HUES6 (cell line): ENCODE results near the gene MPLKIP.
"Not testable (repeated sequence)": the region's sequence is repeated elsewhere in the genome, so short reads cannot be mapped to it uniquely, and the experiment has no call there.

Experiments
- H3K27ac ChIP-seq: 2 replicates; pipeline ENCODE4 v1.7.0; 2013; ENCODE audit warnings: low read depth, mild to moderate bottlenecking, low read length, inconsistent platforms
- H3K27me3 ChIP-seq: 2 replicates; pipeline ENCODE4 v1.6.1; 2013; ENCODE audit warnings: low read length; ENCODE audit not compliant: control insufficient read depth, insufficient read depth
- H3K36me3 ChIP-seq: 2 replicates; pipeline ENCODE4 v1.6.1; 2013; ENCODE audit warnings: low read length; ENCODE audit not compliant: control insufficient read depth, insufficient read depth
- H3K4me1 ChIP-seq: 2 replicates; pipeline ENCODE4 v1.6.1; 2013; ENCODE audit warnings: low read length; ENCODE audit not compliant: control insufficient read depth, insufficient read depth
- H3K4me3 ChIP-seq: 2 replicates; pipeline ENCODE4 v1.5.1; 2013; ENCODE audit warnings: low read depth, low read length
- H3K9ac ChIP-seq: one replicate; pipeline ENCODE4 v1.6.1; 2013; ENCODE audit warnings: mild to moderate bottlenecking, low read length
- H3K9me3 ChIP-seq: 2 replicates; pipeline ENCODE4 v1.6.1; 2013; ENCODE audit warnings: low read depth, low read length; ENCODE audit not compliant: control insufficient read depth, insufficient read depth

The MPLKIP gene

GRCh38 chr7:40122940-40123254, 11.5 kb downstream of the MPLKIP start:
- H3K27me3 ChIP-seq, result no peaks in the 10 kb centered on the region
- H3K9ac ChIP-seq, result no peak overlapping the region
- no peak overlapping the region for H3K27ac ChIP-seq
- no peak overlapping the region for H3K4me3 ChIP-seq
- no peaks in the 10 kb centered on the region for H3K36me3 ChIP-seq
- H3K9me3 ChIP-seq, result no peaks in the 10 kb centered on the region; the same call in 1 of the 2 replicates
- no peaks in the 10 kb centered on the region for H3K4me1 ChIP-seq

DNA sequence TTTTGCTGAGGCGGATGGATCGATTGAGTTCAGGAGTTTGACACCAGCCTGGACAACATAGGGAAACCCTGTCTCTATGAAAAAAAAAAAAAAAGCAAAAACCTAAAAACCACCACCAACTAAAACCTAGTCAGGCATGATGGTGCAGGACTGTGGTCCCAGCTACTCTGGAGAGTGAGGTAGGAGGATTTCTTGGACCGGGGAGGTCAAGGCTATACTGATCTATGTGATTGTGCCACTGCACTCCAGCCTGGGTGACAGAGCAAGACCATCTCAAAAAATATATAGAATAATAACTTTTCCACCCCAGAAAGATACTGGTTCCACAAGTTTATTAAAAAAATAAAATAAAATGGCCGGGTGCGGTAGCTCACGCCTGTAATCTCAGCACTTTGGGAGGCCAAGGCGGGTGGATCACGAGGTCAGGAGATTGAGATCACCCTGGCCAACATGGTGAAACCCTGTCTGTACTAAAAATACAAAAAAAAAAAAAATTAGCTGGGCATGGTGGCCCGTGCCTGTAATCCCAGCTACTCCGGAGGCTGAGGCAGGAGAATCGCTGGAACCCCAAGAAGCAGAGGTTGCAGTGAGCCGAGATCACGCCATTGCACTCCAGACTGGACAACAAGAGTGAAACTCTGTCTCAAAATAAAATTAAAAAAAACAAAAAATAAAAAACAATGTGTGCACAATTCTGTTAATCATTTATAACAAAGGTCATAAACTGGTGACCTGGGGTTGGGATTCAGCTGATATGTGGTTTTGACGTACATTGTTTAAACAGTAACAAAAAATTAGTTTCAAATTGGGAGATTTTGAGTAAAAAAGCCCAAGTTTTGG, 12.1 kb downstream of the MPLKIP start:
- not testable (repeated sequence) for H3K9ac ChIP-seq, H3K27ac ChIP-seq, H3K9me3 ChIP-seq, H3K4me3 ChIP-seq, H3K36me3 ChIP-seq, H3K4me1 ChIP-seq, H3K27me3 ChIP-seq

DNA sequence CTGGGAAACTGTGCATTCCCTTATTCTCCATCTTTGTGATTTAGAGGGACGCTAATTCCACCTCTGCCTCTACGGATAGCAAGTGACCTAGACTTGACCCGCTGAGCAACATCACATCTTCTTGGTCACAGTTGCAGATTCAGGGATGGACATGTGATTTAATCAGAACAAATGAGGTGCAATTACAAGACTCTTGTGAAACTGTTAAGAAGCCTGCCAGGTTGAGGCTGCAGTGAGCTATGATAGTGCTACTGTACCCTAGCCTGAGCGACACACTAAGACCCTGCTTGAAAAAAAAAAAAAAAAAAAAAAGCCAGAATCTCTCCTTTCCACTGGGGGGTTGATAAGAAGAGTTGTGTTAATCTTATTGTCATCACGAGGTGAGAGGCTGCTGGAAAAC, 14.4 kb downstream of the MPLKIP start:
- no peaks in the 10 kb centered on the region for H3K36me3 ChIP-seq
- no peaks in the 10 kb centered on the region for H3K4me1 ChIP-seq
- no peaks in the 10 kb centered on the region; the same call in 1 of the 2 replicates for H3K9me3 ChIP-seq
- H3K27ac ChIP-seq, result no peak overlapping the region
- H3K4me3 ChIP-seq, result no peak overlapping the region
- no peak overlapping the region for H3K9ac ChIP-seq
- no peaks in the 10 kb centered on the region for H3K27me3 ChIP-seq

DNA sequence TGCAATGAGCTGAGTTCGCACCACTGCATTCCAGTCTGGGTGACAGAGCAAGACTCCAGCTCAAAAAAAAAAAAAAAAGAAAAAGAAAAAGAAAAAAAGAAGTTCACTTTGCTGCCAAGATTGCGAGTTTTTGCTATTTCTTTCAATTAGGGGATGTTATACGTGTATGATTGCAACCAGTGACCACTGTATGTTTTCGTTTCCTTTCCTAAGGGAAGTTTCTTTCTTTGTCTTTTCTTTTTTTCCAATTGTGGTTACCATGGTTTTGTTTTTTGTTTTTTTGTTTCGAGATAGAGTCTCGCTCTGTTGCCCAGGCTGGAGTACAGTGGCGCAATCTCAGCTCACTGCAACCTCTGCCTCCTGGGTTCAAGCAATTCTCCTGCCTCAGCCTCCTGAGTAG, 16.2 kb downstream of the MPLKIP start:
- H3K4me3 ChIP-seq, H3K4me1 ChIP-seq, H3K36me3 ChIP-seq, H3K27ac ChIP-seq, H3K27me3 ChIP-seq, H3K9ac ChIP-seq, H3K9me3 ChIP-seq: not testable (repeated sequence)

GRCh38 chr7:40117199-40117598, 17.2 kb downstream of the MPLKIP start:
- H3K27ac ChIP-seq, H3K27me3 ChIP-seq, H3K4me1 ChIP-seq, H3K9ac ChIP-seq, H3K9me3 ChIP-seq, H3K4me3 ChIP-seq, H3K36me3 ChIP-seq: not testable (repeated sequence)

DNA sequence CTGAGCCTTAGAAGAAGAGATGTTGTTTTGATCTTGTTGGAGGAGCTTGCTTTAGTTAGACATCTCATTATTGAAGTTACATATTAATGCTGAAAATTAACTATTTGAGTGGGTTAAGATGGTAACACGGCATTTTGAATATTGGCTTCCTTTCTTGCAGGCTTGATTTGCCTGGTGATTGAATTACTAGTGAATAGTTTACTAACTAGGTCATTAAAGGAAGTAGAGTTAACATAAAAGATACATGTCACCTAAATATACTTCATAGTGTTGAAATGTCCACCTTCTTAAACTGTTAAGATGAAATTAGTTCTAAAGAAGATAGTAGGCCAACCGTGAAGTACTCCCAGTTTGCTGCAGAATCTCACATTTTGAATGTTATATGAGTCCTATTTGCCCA, 18.5 kb downstream of the MPLKIP start:
- no peak overlapping the region for H3K27ac ChIP-seq
- H3K9ac ChIP-seq, result no peak overlapping the region
- H3K27me3 ChIP-seq, result no peaks in the 10 kb centered on the region
- no peaks in the 10 kb centered on the region for H3K4me1 ChIP-seq
- H3K9me3 ChIP-seq, result no peaks in the 10 kb centered on the region
- no peak overlapping the region for H3K4me3 ChIP-seq
- no peaks in the 10 kb centered on the region for H3K36me3 ChIP-seq

DNA sequence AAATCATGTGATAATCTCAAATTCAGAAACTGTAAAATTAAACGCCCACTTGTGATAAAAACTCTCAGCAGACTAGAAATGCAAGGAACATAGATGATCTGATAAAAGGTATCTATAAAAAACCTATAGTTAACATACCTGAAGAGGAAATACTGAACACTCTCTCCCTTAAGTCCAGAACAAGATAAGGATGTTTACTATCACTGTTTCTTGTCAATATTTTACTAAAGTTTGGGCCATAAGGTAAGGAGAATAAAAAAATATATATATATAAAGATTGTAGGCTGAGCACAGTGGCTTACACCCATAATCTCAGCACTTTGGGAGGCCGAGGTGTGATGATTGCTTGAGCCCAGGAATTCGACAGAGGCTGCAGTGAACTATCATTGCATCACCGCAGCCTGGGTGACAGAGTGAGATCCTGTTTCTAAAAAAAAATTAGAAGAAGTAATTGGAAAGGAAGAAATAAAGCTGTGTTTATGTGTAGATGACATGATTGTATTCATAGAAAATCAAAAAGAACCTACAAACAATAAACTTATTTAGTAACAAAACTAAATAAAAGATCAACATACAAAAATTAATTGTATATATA, 28.4 kb downstream of the MPLKIP start:
- H3K27me3 ChIP-seq, result no peaks in the 10 kb centered on the region
- no peaks in the 10 kb centered on the region for H3K9me3 ChIP-seq
- H3K4me3 ChIP-seq, result no peak overlapping the region
- no peak overlapping the region for H3K27ac ChIP-seq
- no peaks in the 10 kb centered on the region for H3K36me3 ChIP-seq
- no peak overlapping the region for H3K9ac ChIP-seq
- H3K4me1 ChIP-seq, result no peaks in the 10 kb centered on the region

DNA sequence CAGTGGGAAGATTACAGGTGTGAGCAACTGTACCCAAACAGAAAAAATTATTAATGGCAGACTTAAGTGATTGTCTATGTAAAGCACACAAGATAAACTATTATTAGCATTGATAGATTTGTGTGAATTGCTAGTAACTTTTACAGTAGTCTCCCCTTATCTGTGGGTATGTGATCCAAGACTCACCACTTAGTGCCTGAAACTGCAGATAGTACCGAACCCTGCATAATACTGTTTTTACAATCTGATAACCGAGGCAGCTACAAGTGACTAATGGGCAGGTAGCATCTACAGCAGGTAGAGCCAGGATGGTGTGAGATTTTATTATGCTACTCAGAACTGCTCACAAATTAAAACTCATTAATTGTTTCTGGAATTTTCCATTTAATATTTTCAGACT, 31.5 kb downstream of the MPLKIP start:
- no peak overlapping the region for H3K9ac ChIP-seq
- H3K4me3 ChIP-seq, result no peak overlapping the region
- H3K9me3 ChIP-seq, result no peaks in the 10 kb centered on the region
- H3K27ac ChIP-seq, result no peak overlapping the region
- H3K27me3 ChIP-seq, result no peaks in the 10 kb centered on the region
- no peaks in the 10 kb centered on the region for H3K36me3 ChIP-seq
- H3K4me1 ChIP-seq, result no peaks in the 10 kb centered on the region

GRCh38 chr7:40101201-40101600, 33.2 kb downstream of the MPLKIP start:
- H3K27me3 ChIP-seq, result no peaks in the 10 kb centered on the region
- H3K9me3 ChIP-seq, result no peaks in the 10 kb centered on the region
- H3K36me3 ChIP-seq, result no peaks in the 10 kb centered on the region
- H3K4me3 ChIP-seq, result no peak overlapping the region
- no peak overlapping the region for H3K9ac ChIP-seq
- H3K27ac ChIP-seq, result no peak overlapping the region
- H3K4me1 ChIP-seq, result peaks cover 2% of the 10 kb centered on the region; the same call in 1 of the 2 replicates

GRCh38 chr7:40099837-40100236, 34.6 kb downstream of the MPLKIP start:
- H3K9ac ChIP-seq, result no peak overlapping the region
- peaks cover 6% of the 10 kb centered on the region for H3K36me3 ChIP-seq
- no peaks in the 10 kb centered on the region for H3K27me3 ChIP-seq
- H3K4me1 ChIP-seq, result peaks cover 12% of the 10 kb centered on the region
- no peak overlapping the region for H3K27ac ChIP-seq
- H3K4me3 ChIP-seq, result no peak overlapping the region
- H3K9me3 ChIP-seq, result no peaks in the 10 kb centered on the region

DNA sequence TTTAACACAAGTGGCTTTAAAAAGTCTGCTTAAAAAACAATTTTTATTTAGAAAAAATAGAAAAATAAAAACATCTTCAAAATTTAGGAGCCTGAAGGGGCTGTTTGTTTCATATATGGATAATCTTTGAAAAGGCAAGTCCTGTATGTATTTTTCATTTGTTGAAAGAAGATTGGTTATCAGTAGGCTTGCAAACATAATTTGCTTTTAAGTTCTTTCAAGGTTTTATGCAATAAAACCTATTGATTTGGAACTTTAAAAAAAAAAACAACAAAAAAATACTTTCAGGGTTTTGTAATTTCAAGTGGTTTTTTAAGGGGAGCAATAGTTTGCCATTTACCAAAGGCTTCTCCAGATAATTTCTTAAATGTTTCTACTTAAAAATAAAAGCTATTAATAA, 35.6 kb downstream of the MPLKIP start:
- Histone ChIP-seq H3K27ac (no peak overlapping the region), H3K9me3 (no peaks in the 10 kb centered on the region), H3K4me1 (peaks cover 12% of the 10 kb centered on the region)

More for the DNA sequence above, 35.6 kb downstream of the MPLKIP start:
- Histone ChIP-seq H3K36me3 (peaks cover 16% of the 10 kb centered on the region), H3K27me3 (no peaks in the 10 kb centered on the region), H3K9ac (no peak overlapping the region), H3K4me3 (no peak overlapping the region)
